Endodermal cell (in vitro differentiated cells): ENCODE measurements around the gene ZSCAN30. TPM values are rescaled to one million over a fixed set of nuclear protein-coding genes. Genes with fewer than 3 reads are reported as not detected.

ENCODE experiments used
- DNase-seq: peaks from one replicate; pipeline ENCODE4 v3.0.0-alpha.2; 2017
- H3K27ac ChIP-seq: 2 replicates; pipeline ENCODE4 v1.5.1; 2013; ENCODE audit warnings: mild to moderate bottlenecking, low read depth, low read length, moderate library complexity
- H3K27me3 ChIP-seq: 2 replicates; pipeline ENCODE4 v1.6.1; 2013; ENCODE audit warnings: mild to moderate bottlenecking, low read length, moderate library complexity; ENCODE audit not compliant: insufficient read depth, control insufficient read depth, poor library complexity, severe bottlenecking
- H3K36me3 ChIP-seq: 2 replicates; pipeline ENCODE4 v1.7.0; 2013; ENCODE audit warnings: mild to moderate bottlenecking, low read length, moderate library complexity; ENCODE audit not compliant: control insufficient read depth, insufficient read depth
- H3K4me1 ChIP-seq: one replicate; pipeline ENCODE4 v1.7.0; 2013; ENCODE audit warnings: low read length; ENCODE audit not compliant: control insufficient read depth, insufficient read depth
- H3K4me3 ChIP-seq: 2 replicates; pipeline ENCODE4 v1.5.1; 2013; ENCODE audit warnings: mild to moderate bottlenecking, low read length, moderate library complexity
- H3K9ac ChIP-seq: 2 replicates; pipeline ENCODE4 v1.6.1; 2013; ENCODE audit warnings: mild to moderate bottlenecking, low read length, moderate library complexity; ENCODE audit not compliant: poor library complexity, severe bottlenecking; ENCODE audit errors: extremely low read depth
- H3K9me3 ChIP-seq: 2 replicates; pipeline ENCODE4 v1.6.1; 2013; ENCODE audit warnings: mild to moderate bottlenecking, low read length, moderate library complexity; ENCODE audit not compliant: control insufficient read depth
- H3K27ac Mint-ChIP-seq: 2 replicates; pipeline ENCODE4 v1.8.0; 2020; ENCODE audit warnings: mixed read lengths
- H3K27me3 Mint-ChIP-seq: 2 replicates; pipeline ENCODE4 v1.8.0; 2021; ENCODE audit warnings: mild to moderate bottlenecking, mixed read lengths; ENCODE audit not compliant: insufficient read depth
- H3K36me3 Mint-ChIP-seq: 2 replicates; pipeline ENCODE4 v1.8.0; 2020; ENCODE audit warnings: low read depth, mixed read lengths
- H3K4me1 Mint-ChIP-seq: 2 replicates; pipeline ENCODE4 v1.8.0; 2020; ENCODE audit warnings: mixed read lengths
- H3K4me3 Mint-ChIP-seq: 2 replicates; pipeline ENCODE4 v1.8.0; 2020; ENCODE audit warnings: mild to moderate bottlenecking, moderate library complexity, mixed read lengths
- H3K9me3 Mint-ChIP-seq: 2 replicates; pipeline ENCODE4 v1.8.0; 2020; ENCODE audit warnings: mild to moderate bottlenecking, mixed read lengths
- WGBS, 2 experiments: methylation state at CpG; one replicate each; pipeline versions ENCODE4 v1.1.5 to v1.1.7; 2013; ENCODE audit warnings: missing lambda C conversion rate in 2 of 2, mixed read lengths in 1 of 2; ENCODE audit not compliant: insufficient coverage in 1 of 2, insufficient read length in 1 of 2; 5-methylcytosine and 5-hydroxymethylcytosine counted together
- total RNA-seq, 2 donors: library from RNA; stranded (reverse); fragmentation: NEBNext Ultra II Directional in 1 of 2; extraction: Animal tissue kit (Norgen Biotek cat#: 25700) in 1 of 2; gene quantifications; 2 replicates in 1 of 2; 3 replicates in 1 of 2; pipeline ENCODE4 v1.2.1, GENCODE V29; 2021
- TF ChIP-seq, protein P1 (sequence below): fragments of 200-600 bp; sonication (generic); conservative IDR thresholded peaks from 2 replicates; pipeline ENCODE4 v1.5.0; 2021; ENCODE audit warnings: antibody characterized with exemption, mild to moderate bottlenecking

ZSCAN30 gene
- total RNA-seq, 2 donors from 2014 or later = 20.1 to 29.6 TPM

- WGBS, 2 experiments = 100% methylated on average over 1 to 4 of the region's 4 CpGs
- Histone ChIP-seq H3K27me3 (no peaks in the 10 kb centered on the region), H3K4me1 (no peaks in the 10 kb centered on the region), H3K36me3 (peaks cover 93% of the 10 kb centered on the region), H3K27ac (no peak overlapping the region), H3K9ac (no peak overlapping the region), H3K9me3 (no peaks in the 10 kb centered on the region), H3K4me3 (no peak overlapping the region)
- Mint-ChIP-seq H3K4me1 (peaks cover 15% of the 10 kb centered on the region), H3K4me3 (no peak overlapping the region), H3K9me3 (no peaks in the 10 kb centered on the region), H3K27ac (no peak overlapping the region), H3K27me3 (no peaks in the 10 kb centered on the region), H3K36me3 (peaks cover 80% of the 10 kb centered on the region)
- TF ChIP-seq, protein P1, sequence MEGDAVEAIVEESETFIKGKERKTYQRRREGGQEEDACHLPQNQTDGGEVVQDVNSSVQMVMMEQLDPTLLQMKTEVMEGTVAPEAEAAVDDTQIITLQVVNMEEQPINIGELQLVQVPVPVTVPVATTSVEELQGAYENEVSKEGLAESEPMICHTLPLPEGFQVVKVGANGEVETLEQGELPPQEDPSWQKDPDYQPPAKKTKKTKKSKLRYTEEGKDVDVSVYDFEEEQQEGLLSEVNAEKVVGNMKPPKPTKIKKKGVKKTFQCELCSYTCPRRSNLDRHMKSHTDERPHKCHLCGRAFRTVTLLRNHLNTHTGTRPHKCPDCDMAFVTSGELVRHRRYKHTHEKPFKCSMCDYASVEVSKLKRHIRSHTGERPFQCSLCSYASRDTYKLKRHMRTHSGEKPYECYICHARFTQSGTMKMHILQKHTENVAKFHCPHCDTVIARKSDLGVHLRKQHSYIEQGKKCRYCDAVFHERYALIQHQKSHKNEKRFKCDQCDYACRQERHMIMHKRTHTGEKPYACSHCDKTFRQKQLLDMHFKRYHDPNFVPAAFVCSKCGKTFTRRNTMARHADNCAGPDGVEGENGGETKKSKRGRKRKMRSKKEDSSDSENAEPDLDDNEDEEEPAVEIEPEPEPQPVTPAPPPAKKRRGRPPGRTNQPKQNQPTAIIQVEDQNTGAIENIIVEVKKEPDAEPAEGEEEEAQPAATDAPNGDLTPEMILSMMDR = no peak
- DNase-seq = no peak
Observed at GRCh38 chr18:35335866-35336265, 45.8 kb upstream of the ZSCAN30 start.

GRCh38 chr18:35334821-35335220 is 44.8 kb upstream of the ZSCAN30 start:
- WGBS, 2 experiments = 93 to 99% methylated on average over 2 to 3 of the region's 3 CpGs
- Histone ChIP-seq H3K27me3 (no peaks in the 10 kb centered on the region), H3K4me3 (no peak overlapping the region), H3K9ac (no peak overlapping the region), H3K9me3 (no peaks in the 10 kb centered on the region), H3K4me1 (no peaks in the 10 kb centered on the region), H3K36me3 (peaks cover 83% of the 10 kb centered on the region), H3K27ac (no peak overlapping the region)
- Mint-ChIP-seq H3K27me3 (no peaks in the 10 kb centered on the region), H3K4me1 (peaks cover 14% of the 10 kb centered on the region), H3K9me3 (no peaks in the 10 kb centered on the region), H3K36me3 (peaks cover 73% of the 10 kb centered on the region), H3K27ac (no peak overlapping the region), H3K4me3 (no peak overlapping the region)
- TF ChIP-seq, protein P1 = no peak
- no peak for DNase-seq

- TF ChIP-seq, protein P1 = no peak
- peaks cover 77% of the 10 kb centered on the region for H3K36me3 ChIP-seq
- H3K27ac Mint-ChIP-seq = no peak overlapping the region
- no peak for DNase-seq
- H3K27me3 ChIP-seq = no peaks in the 10 kb centered on the region
- H3K4me3 ChIP-seq = no peak overlapping the region
- H3K9me3 Mint-ChIP-seq = no peaks in the 10 kb centered on the region
- H3K36me3 Mint-ChIP-seq = peaks cover 67% of the 10 kb centered on the region
- H3K27ac ChIP-seq = no peak overlapping the region
- WGBS, 2 experiments = 80 to 95% methylated on average over 1 of the region's 1 CpG
- no peak overlapping the region for H3K9ac ChIP-seq
- H3K9me3 ChIP-seq = no peaks in the 10 kb centered on the region
- H3K27me3 Mint-ChIP-seq = no peaks in the 10 kb centered on the region
- no peaks in the 10 kb centered on the region for H3K4me1 ChIP-seq
- H3K4me3 Mint-ChIP-seq = no peak overlapping the region
- H3K4me1 Mint-ChIP-seq = peaks cover 8% of the 10 kb centered on the region
Observed at GRCh38 chr18:35334212-35334611, 44.2 kb upstream of the ZSCAN30 start.
